ENCODE measurements around the gene E2F2.

Gene E2F2

DNA sequence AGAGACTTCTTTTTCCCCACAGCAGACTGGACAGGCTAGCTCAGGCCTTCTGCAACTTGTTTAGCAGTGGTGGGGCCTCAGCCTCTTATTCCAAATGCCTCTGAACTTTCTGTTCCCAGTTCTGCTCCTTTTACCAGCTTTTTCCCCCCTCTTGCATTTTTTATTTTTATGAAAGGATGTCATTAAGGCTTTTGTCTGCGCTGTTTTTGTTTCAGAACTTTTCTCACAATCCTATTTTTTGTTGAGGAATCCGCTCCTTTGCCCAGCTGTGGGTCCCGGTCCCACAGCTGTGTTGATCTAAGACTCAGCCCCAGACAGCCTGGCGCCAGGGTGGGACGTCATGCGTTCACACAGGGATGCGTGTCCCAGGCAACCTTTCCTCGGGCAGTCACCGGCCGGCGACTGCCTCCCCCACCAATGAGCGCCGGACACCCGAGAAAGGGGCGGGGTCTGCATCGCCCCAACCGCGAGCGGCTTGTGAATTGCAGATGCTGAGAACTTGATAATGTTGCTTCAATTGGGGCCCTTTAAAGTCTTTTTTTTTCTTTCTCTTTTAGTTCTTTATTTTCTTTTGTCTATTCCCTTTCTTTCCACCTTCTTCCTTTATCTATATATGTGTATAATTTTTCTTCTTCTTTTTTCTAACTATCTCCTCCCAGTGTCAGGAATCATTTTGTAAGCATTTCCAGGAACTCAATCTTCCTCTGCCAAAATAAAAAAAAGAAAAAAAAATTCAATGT, 31.3 kb upstream of the E2F2 start:
- Histone ChIP-seq H3K36me3 (ENCODE audit: control insufficient read depth in 1 of 2, insufficient read depth in 2 of 2, low read length in 2 of 2) (no peaks in the 10 kb centered on the region), H3K9me3 (ENCODE audit: control insufficient read depth in 1 of 2, low read length in 2 of 2) (no peaks in the 10 kb centered on the region), H3K27me3 (ENCODE audit: control insufficient read depth in 1 of 2, insufficient read depth in 2 of 2, low read length in 2 of 2) (no peaks in the 10 kb centered on the region), H3K27ac (ENCODE audit: low read depth, low read length) (peak overlapping the region; percentile 76), H3K4me1 (ENCODE audit: control insufficient read depth in 1 of 2, insufficient read depth in 2 of 2, low read length in 2 of 2) (peaks cover 39 to 57% of the 10 kb centered on the region in 2 donors), H3K9ac (ENCODE audit: low read depth in 1 of 2, low read length in 2 of 2) (peak overlapping the region in 1 of 2 donors; percentile 17), H3K4me3 (ENCODE audit: low read depth in 1 of 2, low read length in 2 of 2) (no peak overlapping the region)

DNA sequence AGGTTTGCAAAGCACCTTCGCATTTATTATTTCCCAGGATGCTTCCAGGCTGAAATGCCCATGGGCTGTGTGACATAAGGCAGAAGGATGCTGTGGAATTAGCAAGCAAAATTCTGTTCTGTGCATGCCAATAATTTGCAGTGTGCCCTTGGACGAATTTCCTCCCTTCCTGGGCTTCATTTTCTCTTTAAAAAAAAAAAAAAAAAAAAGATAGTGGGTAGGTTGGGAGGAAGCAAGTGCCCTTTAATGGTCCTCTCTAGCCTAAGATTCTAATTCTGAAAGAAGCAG, 30.7 kb upstream of the E2F2 start:
- H3K4me1 ChIP-seq (ENCODE audit: control insufficient read depth in 1 of 2, insufficient read depth in 2 of 2, low read length in 2 of 2) = peaks cover 45 to 61% of the 10 kb centered on the region in 2 donors
- H3K27ac ChIP-seq (ENCODE audit: low read depth, low read length) = peak overlapping the region; percentile 76
- H3K9me3 ChIP-seq (ENCODE audit: control insufficient read depth in 1 of 2, low read length in 2 of 2) = no peaks in the 10 kb centered on the region
- peak overlapping the region in 1 of 2 donors; percentile 38 for H3K4me3 ChIP-seq (ENCODE audit: low read depth in 1 of 2, low read length in 2 of 2)
- no peaks in the 10 kb centered on the region for H3K27me3 ChIP-seq (ENCODE audit: control insufficient read depth in 1 of 2, insufficient read depth in 2 of 2, low read length in 2 of 2)
- no peaks in the 10 kb centered on the region for H3K36me3 ChIP-seq (ENCODE audit: control insufficient read depth in 1 of 2, insufficient read depth in 2 of 2, low read length in 2 of 2)
- peak overlapping the region; percentile 17 to 34 for H3K9ac ChIP-seq (ENCODE audit: low read depth in 1 of 2, low read length in 2 of 2)

DNA sequence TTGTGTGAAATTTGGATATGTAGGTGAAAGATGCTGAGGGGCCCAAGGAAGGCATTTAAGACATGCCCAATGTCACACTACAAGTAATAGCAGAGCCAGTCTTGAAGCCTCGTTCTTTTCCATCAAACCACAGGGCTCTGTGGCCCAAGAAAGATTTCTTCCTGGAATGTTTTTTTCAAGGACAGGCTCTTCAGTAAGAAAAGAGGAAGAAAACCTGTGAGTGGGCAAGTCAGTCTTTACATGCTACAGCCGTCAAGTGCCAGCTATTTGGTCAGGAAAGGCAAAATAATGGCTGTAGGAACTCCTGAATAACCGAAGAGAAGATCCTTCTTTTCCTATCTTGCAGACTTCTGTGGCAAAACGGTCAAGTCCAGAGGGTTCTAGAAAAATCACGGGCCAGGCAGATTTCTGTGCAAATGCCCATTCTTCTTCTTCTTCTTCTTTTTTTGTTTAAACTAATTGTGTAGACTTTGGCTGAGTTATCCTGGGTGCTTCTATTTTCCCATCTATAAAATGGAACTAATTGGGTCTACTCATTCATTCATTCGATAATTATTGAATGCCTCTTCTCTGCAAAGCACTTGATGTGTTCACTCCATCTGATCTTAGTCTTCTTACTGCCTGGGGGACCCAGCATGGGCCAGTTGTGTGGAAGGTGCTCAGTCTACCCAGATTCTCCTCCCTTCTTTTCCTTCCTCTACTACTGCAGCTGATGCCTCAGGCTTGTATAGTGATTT, 30.2 kb upstream of the E2F2 start:
- Histone ChIP-seq H3K27me3 (ENCODE audit: control insufficient read depth in 1 of 2, insufficient read depth in 2 of 2, low read length in 2 of 2) (no peaks in the 10 kb centered on the region), H3K27ac (ENCODE audit: low read depth, low read length) (peak overlapping the region; percentile 76), H3K36me3 (ENCODE audit: control insufficient read depth in 1 of 2, insufficient read depth in 2 of 2, low read length in 2 of 2) (no peaks in the 10 kb centered on the region), H3K4me3 (ENCODE audit: low read depth in 1 of 2, low read length in 2 of 2) (peak overlapping the region in 1 of 2 donors; percentile 38), H3K9ac (ENCODE audit: low read depth in 1 of 2, low read length in 2 of 2) (peak overlapping the region; percentile 1 to 34), H3K9me3 (ENCODE audit: control insufficient read depth in 1 of 2, low read length in 2 of 2) (no peaks in the 10 kb centered on the region), H3K4me1 (ENCODE audit: control insufficient read depth in 1 of 2, insufficient read depth in 2 of 2, low read length in 2 of 2) (peaks cover 50 to 66% of the 10 kb centered on the region in 2 donors)

DNA sequence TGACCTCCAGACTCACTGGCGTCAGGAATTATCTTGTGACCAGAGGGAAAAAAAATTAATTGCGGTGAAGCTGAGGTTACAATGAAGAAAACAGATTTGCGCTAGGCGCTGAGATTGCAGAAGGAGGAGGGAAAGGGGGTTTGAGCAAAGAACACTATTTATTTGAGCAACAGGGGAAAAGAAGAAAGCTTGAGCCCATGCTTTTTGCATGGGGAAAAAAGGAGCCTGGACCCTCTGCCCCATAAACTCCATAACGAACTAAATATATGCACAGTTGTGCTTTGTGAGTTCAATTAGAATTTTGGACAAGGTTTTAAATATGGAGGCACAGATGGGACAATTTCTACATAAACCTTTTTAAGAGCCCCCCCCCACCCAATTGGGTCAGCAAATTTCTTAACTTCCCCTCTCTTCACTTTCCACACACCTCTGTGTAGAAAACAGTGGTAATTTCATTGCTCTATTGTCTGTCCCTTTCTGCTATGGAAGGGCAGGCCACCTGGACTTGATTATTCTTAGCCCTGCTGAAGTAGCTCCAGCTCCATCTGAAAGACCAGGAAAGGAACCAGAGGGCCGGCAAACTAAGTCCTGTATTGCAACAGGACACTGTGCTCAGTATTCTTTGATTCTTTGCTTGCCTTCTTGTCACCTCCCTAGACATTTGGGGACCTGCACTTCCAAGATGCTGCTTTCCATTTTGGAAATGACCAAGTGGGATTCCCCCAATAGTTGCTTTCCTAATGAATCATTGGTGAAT, 29.1 kb upstream of the E2F2 start:
- no peaks in the 10 kb centered on the region for H3K9me3 ChIP-seq (ENCODE audit: control insufficient read depth in 1 of 2, low read length in 2 of 2)
- H3K4me1 ChIP-seq (ENCODE audit: control insufficient read depth in 1 of 2, insufficient read depth in 2 of 2, low read length in 2 of 2) = peaks cover 61 to 77% of the 10 kb centered on the region in 2 donors
- no peaks in the 10 kb centered on the region for H3K27me3 ChIP-seq (ENCODE audit: control insufficient read depth in 1 of 2, insufficient read depth in 2 of 2, low read length in 2 of 2)
- no peaks in the 10 kb centered on the region for H3K36me3 ChIP-seq (ENCODE audit: control insufficient read depth in 1 of 2, insufficient read depth in 2 of 2, low read length in 2 of 2)
- peak overlapping the region; percentile 63 to 76 for H3K9ac ChIP-seq (ENCODE audit: low read depth in 1 of 2, low read length in 2 of 2)
- H3K27ac ChIP-seq (ENCODE audit: low read depth, low read length) = peak overlapping the region; percentile 76
- H3K4me3 ChIP-seq (ENCODE audit: low read depth in 1 of 2, low read length in 2 of 2) = peak overlapping the region; percentile 83 to 91

DNA sequence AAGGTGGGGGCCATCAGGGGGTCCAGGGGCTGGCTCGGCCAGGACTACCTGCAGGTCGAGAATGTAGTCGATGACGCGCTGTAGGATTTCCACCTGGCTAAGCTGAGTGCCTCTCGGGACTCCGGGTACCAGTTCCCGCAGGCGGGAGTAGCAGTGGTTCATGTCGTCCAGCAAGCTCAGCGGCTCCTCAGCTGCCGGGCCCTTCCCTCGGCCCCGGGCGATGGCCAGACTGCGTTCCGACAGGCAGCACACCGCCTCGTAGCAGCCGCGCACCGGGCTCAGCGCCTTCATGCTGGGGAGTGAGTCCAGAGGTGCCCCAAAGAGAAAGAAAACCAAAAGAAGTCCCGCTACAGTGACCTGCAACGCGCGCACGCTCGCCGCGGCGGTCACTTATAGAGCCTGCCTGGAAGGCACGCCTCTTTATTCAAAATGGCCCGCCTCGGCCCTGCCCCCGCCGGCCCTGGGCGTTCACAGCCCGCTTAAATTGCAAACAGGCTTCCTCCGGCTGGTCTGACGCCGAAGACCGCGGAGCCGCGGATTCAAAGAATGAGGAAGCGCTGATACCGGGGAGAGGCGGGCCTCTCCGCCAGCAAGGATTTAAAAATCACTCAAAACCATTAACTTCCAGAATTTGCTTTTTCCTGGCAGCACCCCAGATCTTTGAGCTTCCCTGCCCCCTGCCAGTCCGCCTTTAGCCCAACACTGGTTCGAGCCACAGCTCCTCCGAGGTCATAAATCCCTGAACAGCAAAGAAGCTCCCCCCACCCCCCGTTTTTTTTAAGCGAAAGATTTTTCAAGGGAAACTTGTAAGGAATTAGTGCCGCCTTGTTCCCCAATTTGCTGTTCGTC, 28.3 kb upstream of the E2F2 start, which contains the start of gene ID3:
Gene ID3, minus strand, starts transcription at position 366 of the 849 bp plus-strand sequence. Its CDS starts 75 bp downstream, at position 291.
- Histone ChIP-seq H3K36me3 (ENCODE audit: control insufficient read depth in 1 of 2, insufficient read depth in 2 of 2, low read length in 2 of 2) (no peaks in the 10 kb centered on the region), H3K4me1 (ENCODE audit: control insufficient read depth in 1 of 2, insufficient read depth in 2 of 2, low read length in 2 of 2) (peaks cover 62 to 79% of the 10 kb centered on the region in 2 donors), H3K27ac (ENCODE audit: low read depth, low read length) (peak within 1 kb of the TSS; percentile 91), H3K9ac (ENCODE audit: low read depth in 1 of 2, low read length in 2 of 2) (peak within 1 kb of the TSS; percentile 89 to 95), H3K27me3 (ENCODE audit: control insufficient read depth in 1 of 2, insufficient read depth in 2 of 2, low read length in 2 of 2) (no peaks in the 10 kb centered on the region), H3K9me3 (ENCODE audit: control insufficient read depth in 1 of 2, low read length in 2 of 2) (no peaks in the 10 kb centered on the region), H3K4me3 (ENCODE audit: low read depth in 1 of 2, low read length in 2 of 2) (peak within 1 kb of the TSS; percentile 83 to 91)

DNA sequence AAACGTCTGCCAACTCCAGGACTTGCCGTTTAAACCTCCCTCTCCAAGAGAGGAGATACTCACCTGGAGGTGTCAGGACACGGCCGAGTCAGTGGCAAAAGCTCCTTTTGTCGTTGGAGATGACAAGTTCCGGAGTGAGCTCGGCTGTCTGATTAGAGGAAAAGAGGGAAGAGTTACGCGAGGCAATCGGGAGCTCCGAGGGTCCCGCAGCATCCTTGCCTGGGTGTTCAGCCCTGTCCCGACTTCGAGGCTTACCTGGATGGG, 27.8 kb upstream of the E2F2 start:
- H3K36me3 ChIP-seq (ENCODE audit: control insufficient read depth in 1 of 2, insufficient read depth in 2 of 2, low read length in 2 of 2) = no peaks in the 10 kb centered on the region
- no peaks in the 10 kb centered on the region for H3K9me3 ChIP-seq (ENCODE audit: control insufficient read depth in 1 of 2, low read length in 2 of 2)
- peak overlapping the region; percentile 89 to 95 for H3K9ac ChIP-seq (ENCODE audit: low read depth in 1 of 2, low read length in 2 of 2)
- peaks cover 56 to 79% of the 10 kb centered on the region in 2 donors for H3K4me1 ChIP-seq (ENCODE audit: control insufficient read depth in 1 of 2, insufficient read depth in 2 of 2, low read length in 2 of 2)
- no peaks in the 10 kb centered on the region for H3K27me3 ChIP-seq (ENCODE audit: control insufficient read depth in 1 of 2, insufficient read depth in 2 of 2, low read length in 2 of 2)
- H3K4me3 ChIP-seq (ENCODE audit: low read depth in 1 of 2, low read length in 2 of 2) = peak overlapping the region; percentile 83 to 91
- H3K27ac ChIP-seq (ENCODE audit: low read depth, low read length) = peak overlapping the region; percentile 91

DNA sequence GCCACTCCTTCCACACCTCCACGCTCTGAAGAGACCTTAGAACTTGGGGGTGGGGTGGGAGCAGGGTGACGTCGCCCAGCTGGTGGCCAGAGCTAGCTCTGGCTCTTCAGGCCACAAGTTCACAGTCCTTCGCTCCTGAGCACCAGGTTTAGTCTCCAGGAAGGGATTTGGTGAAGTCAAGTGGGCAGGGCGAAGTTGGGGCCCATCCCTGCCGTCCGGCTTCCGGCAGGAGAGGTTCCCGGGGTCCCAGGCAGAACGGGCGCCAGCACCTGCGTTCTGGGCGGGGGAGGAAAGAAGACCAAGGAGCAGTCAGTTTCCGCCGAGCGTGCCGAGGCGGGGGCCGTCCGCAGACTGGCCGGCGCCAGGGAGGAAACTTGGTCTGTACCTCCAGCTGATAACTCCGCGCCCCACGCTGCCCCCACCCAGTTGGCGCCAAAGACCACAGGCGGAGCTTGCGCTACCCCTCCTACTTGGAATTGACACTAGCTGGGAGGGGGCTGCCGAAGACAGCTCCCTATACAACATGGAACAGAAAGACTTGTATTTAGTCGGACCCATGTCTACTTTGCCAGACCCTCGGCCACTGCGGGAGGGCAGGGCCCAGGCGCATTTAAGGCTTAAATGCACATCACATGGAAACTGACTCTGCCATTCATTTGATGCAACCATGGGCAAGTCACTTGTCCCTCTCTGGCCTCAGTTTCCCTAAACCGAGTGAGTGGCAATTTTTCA, 27.3 kb upstream of the E2F2 start:
- Histone ChIP-seq H3K9ac (ENCODE audit: low read depth in 1 of 2, low read length in 2 of 2) (peak overlapping the region; percentile 89 to 95), H3K4me3 (ENCODE audit: low read depth in 1 of 2, low read length in 2 of 2) (peak overlapping the region; percentile 83 to 91), H3K36me3 (ENCODE audit: control insufficient read depth in 1 of 2, insufficient read depth in 2 of 2, low read length in 2 of 2) (no peaks in the 10 kb centered on the region), H3K27ac (ENCODE audit: low read depth, low read length) (peak overlapping the region; percentile 91), H3K9me3 (ENCODE audit: control insufficient read depth in 1 of 2, low read length in 2 of 2) (no peaks in the 10 kb centered on the region), H3K27me3 (ENCODE audit: control insufficient read depth in 1 of 2, insufficient read depth in 2 of 2, low read length in 2 of 2) (no peaks in the 10 kb centered on the region), H3K4me1 (ENCODE audit: control insufficient read depth in 1 of 2, insufficient read depth in 2 of 2, low read length in 2 of 2) (peaks cover 52 to 76% of the 10 kb centered on the region in 2 donors)

DNA sequence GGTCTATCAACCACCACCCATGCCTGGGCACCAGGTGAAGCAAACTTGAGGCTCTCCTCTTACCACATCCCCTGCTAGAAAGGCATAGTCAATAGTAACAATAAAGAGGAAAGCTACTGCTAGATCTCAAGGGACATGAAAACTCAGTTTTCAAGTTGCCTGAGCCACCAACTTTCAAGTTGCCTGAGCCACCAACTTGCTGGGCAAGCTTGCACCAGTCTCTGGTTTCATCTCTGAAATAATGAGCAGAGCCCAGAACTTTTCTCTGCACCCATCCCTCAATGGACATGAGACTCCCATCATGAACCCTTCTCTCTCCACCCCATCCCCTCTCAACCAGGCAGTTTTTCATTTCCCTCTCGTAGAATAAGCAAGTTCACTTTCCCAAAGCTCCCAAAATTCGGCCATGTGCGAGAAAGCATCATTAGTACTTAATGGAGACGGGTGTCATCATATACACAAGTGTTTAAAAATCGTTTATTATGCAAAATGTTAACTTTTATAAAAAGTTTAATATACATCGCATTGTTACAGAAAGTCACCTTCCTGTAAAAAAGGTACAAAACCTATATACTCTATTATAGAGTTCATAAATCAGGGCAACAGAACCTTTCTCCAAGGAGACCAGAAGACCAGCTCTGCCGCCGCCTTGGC, 26.6 kb upstream of the E2F2 start:
- Histone ChIP-seq H3K4me3 (ENCODE audit: low read depth in 1 of 2, low read length in 2 of 2) (peak overlapping the region; percentile 83 to 91), H3K27me3 (ENCODE audit: control insufficient read depth in 1 of 2, insufficient read depth in 2 of 2, low read length in 2 of 2) (no peaks in the 10 kb centered on the region), H3K9ac (ENCODE audit: low read depth in 1 of 2, low read length in 2 of 2) (peak overlapping the region; percentile 89 to 95), H3K4me1 (ENCODE audit: control insufficient read depth in 1 of 2, insufficient read depth in 2 of 2, low read length in 2 of 2) (peaks cover 49 to 71% of the 10 kb centered on the region in 2 donors), H3K36me3 (ENCODE audit: control insufficient read depth in 1 of 2, insufficient read depth in 2 of 2, low read length in 2 of 2) (no peaks in the 10 kb centered on the region), H3K9me3 (ENCODE audit: control insufficient read depth in 1 of 2, low read length in 2 of 2) (no peaks in the 10 kb centered on the region), H3K27ac (ENCODE audit: low read depth, low read length) (peak overlapping the region; percentile 91)

Measured in duodenal mucosa (tissue), 2 donors.